Measurements from ENCODE around the gene DYNLT1.

The DYNLT1 gene

GRCh38 chr6:158591810-158592209 lies 52.7 kb downstream of the DYNLT1 start:
- DNase-seq, result no peak

GRCh38 chr6:158591134-158591809 lies 53.3 kb downstream of the DYNLT1 start:
- no peak for DNase-seq

GRCh38 chr6:158589366-158589765 lies 55.2 kb downstream of the DYNLT1 start:
- no peak for DNase-seq

- no peak for DNase-seq
Measured at GRCh38 chr6:158586652-158587051, 57.9 kb downstream of the DYNLT1 start.

Measured in hematopoietic multipotent progenitor cell treated with erythropoietin and hydrocortisone succinate and interleukin-3 and kit ligand, for 4 days (in vitro differentiated cells).